NOMO-1 treated with dmso at 0.1 percent for 144 hours (cell line): Measurements from ENCODE around the gene TUBB1.
"Not testable (repeated sequence)": the region's sequence is repeated elsewhere in the genome, so short reads cannot be mapped to it uniquely, and the experiment has no call there.

Source experiments
- DNase-seq: peaks from one replicate; lab custom pipeline; 2025; ENCODE audit not compliant: unreplicated experiment; lab: John Stamatoyannopoulos, UW

TUBB1 gene

GRCh38 chr20:59019217-59019616 is at the start of gene TUBB1:
Gene TUBB1 (plus strand): TSS chr20:59019429. CDS start chr20:59019523, 94 bp downstream.
- DNase-seq: no peak

- DNase-seq: no peak
These were observed 49.8 kb upstream of the TUBB1 start for GRCh38 chr20:58969439-58969838.

GRCh38 chr20:58970146-58970545 is 49.1 kb upstream of the TUBB1 start:
- no peak for DNase-seq

- no peak for DNase-seq
These were observed 47.8 kb upstream of the TUBB1 start for GRCh38 chr20:58971429-58971828.

- no peak for DNase-seq
These were observed 46.0 kb upstream of the TUBB1 start for GRCh38 chr20:58973179-58973578.

- no peak for DNase-seq
These were observed 45.4 kb upstream of the TUBB1 start for GRCh38 chr20:58973866-58974265.

GRCh38 chr20:58975353-58975752 is 43.9 kb upstream of the TUBB1 start:
- no peak for DNase-seq

GRCh38 chr20:58976061-58976730 is 43.0 kb upstream of the TUBB1 start:
- no peak for DNase-seq

GRCh38 chr20:58978351-58979190 is 40.7 kb upstream of the TUBB1 start:
- no peak for DNase-seq

GRCh38 chr20:58980711-58981627 is 38.3 kb upstream of the TUBB1 start, which contains the start of gene NELFCD:
Gene NELFCD (plus strand): TSS chr20:58981256. CDS start chr20:58981310, 54 bp downstream.
- DNase-seq: peak; percentile 56

- no peak for DNase-seq
These were observed 37.4 kb upstream of the TUBB1 start for GRCh38 chr20:58981628-58982364.

- DNase-seq: no peak
These were observed 36.7 kb upstream of the TUBB1 start for GRCh38 chr20:58982406-58983114.

GRCh38 chr20:58983115-58983468 is 36.1 kb upstream of the TUBB1 start:
- DNase-seq: not testable (repeated sequence)

- DNase-seq: no peak
These were observed 34.5 kb upstream of the TUBB1 start for GRCh38 chr20:58984691-58985090.

- DNase-seq: no peak
These were observed 33.6 kb upstream of the TUBB1 start for GRCh38 chr20:58985656-58986055.

GRCh38 chr20:58986286-58986967 is 32.8 kb upstream of the TUBB1 start:
- DNase-seq: no peak

GRCh38 chr20:58986968-58987517 is 32.2 kb upstream of the TUBB1 start:
- no peak for DNase-seq

GRCh38 chr20:58987790-58988564 is 31.3 kb upstream of the TUBB1 start:
- no peak for DNase-seq

- DNase-seq: no peak
These were observed 30.7 kb upstream of the TUBB1 start for GRCh38 chr20:58988565-58988882.
